NCI-H524 treated with DMSO at 0.1 percent for 48 hours (cell line): Measurements from ENCODE around the gene TMPRSS9.
"Not testable (repeated sequence)": the region's sequence is repeated elsewhere in the genome, so short reads cannot be mapped to it uniquely, and the experiment has no call there.

ENCODE experiments used
- DNase-seq: peaks from one replicate; lab custom pipeline; 2025; lab: John Stamatoyannopoulos, UW

The TMPRSS9 gene

DNA sequence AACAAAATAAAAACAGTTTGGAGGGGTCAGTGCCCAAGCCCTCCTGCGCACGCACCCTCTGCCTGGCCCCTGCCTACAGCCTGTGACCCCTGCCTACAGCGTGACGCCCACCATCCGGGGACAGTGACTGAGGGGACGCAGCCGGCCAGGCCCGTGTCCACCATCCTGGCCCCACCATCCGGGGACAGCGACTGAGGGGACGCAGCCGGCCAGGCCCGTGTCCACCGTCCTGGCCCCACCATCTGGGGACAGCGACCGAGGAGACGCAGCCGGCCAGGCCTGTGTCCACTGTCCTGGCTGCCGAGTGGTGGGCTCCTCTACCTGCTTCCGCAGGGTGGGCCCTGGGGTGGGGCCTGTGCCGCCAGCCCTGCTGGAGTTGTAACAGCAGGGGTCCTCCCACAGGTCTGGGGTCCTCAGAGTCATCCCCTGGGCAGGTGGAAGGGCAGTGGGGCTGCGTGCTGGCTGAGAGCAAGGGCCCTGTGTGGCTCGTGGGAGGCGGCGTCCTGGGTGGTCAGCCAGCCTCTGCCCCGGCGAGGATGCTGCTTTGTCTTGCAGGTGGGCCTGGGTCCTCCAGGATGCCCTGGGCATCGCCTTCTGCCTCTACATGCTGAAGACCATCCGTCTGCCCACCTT, 17.3 kb upstream of the TMPRSS9 start:
- DNase-seq: no peak

DNA sequence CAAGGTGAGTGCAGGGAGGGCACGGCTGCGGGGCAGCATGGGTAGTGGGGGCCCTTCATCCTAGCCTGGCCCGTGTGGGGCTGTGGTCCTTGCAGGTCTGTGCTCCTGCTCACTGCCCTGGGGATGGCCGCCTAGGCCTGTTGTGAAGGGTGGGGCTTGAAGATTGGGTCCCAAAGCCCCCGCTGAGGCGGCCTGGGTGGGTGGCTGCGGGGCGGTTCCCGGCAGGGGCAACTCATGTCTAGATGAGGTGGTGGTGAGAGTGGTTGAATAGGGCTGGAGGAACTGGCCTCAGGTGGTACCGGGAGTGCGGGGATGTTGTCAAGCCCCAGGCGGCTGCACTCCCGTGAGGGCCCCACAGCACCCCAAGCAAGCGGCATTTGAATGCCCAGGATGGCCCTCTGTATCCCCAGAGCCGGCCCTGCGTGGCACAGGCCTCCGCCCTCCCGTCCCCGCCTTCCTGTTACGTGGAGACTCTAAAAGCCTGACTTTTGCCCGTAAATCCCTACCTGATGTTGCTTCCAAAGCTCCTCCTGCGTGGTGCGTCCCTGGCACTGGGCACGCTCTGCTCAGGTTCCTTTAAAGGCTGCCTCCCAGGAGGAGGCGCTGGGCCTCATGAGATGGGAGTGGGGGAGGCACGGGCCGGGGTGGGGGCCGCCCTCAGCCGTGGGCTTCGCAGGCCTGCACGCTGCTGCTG, 16.6 kb upstream of the TMPRSS9 start:
- no peak for DNase-seq

DNA sequence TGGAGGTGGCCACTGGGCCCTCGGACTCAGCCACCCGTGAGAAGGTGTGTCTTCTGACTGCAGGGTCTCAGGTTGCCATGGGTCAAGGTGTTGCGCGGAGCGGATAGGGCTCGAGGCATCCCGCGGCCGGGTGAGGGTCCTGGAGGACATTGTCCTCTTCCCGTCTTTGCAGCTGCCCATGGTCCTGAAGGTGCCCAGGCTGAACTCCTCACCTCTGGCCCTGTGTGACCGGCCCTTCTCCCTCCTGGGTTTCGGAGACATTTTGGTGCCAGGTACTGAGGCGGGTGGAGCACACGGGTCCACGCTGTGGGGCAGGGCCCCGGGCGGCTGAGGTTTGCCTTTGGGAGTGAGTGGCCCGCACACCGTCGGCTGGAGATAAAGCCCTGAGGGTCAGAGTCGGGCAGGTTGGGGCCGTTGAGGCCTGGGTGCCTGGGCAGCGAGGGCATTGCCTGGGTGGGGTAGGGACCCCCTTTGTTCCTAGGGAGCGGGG, 15.6 kb upstream of the TMPRSS9 start:
- no peak for DNase-seq

DNA sequence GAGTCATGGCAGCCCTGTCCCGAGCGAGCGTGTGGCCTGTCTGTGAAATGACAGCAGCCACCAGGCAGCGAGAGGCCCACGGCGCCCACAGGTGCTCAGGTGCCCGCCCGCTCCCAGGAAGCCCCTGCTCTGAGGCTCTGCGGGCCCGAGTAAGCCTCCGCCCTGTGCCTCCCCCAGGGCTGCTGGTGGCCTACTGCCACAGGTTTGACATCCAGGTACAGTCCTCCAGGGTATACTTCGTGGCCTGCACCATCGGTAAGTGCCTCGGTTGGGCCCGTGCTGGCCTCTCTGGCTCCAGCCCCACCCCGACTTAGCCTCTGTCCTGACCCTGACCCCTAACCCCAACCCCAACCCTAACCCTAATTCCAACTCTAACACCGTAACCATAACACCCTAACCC, 15.0 kb upstream of the TMPRSS9 start:
- DNase-seq: no peak

DNA sequence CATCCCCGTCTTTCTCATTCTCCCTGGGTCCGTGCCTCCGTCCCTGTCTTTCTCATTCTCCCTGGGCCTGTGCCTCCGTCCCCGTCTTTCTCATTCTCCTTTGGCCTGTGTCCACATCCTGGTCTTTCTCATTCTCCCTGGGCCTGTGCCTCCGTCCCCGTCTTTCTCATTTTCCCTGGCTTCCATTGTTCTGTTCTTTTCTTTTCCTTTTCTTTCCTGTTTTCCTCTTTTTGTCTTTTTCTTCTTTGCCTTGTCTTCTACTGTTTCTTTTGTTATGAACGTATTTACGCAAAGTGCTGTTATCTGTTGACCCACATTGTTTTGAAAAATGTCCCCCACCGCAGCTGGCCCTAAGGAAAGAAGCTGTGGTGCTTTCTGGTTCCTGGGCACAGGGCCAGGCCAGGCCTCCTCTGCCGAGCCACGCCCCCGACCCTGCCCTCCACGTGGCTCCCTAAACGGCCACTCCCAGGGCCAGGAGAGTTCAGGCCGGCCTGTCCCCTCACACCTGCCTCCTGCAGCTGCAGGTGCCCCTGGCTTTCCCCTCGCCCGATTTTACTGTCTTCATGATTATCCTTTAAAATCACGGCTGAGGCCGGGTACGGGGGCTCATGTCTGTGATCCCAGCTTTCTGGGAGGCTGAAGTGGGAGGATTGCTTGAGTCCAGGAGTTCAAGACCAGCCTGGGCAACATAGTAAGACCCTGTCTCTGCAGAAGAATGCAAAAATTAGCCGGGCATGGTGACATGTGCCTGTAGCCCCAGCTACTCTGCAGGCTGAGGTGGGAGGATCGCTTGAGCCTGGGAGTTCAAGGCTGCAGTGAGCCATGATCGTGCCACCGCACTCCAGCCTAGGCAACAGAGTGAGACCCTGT, 14.0 kb upstream of the TMPRSS9 start:
- DNase-seq: no peak

DNA sequence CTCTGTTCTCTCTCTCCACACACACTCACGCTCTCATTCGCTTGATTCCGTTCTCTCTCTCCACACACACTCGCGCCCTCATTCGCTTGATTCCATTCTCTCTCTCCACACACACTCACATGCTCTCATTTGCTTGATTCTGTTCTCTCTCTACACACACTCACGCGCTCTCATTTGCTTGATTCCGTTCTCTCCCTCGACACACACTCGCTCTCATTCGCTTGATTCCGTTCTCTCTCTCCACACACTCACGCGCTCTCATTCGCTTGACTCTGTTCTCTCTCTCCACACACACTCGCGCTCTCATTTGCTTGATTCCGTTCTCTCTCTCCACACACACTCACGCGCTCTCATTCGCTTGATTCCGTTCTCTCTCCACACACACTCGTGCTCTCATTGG, 10.2 kb upstream of the TMPRSS9 start:
- DNase-seq: not testable (repeated sequence)

DNA sequence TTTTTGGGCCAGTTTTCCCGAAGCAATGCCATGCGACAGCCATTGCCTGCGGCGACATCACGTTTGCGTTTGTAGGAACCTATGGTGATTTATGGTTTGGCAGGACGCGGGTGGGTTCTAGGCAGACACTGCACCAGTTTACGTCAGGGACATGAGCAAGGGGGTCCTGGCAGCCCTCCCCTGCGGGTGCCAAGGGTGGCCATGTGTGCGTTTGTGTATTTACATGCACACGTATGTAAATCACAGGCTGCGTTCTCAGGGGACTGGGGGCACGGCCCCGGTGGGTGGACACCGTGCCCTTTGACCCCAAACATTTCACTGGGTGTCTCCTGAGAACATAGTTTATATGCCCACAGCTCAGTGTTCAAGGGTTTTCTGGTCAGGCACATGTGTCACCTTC, 9.4 kb upstream of the TMPRSS9 start:
- DNase-seq: no peak

DNA sequence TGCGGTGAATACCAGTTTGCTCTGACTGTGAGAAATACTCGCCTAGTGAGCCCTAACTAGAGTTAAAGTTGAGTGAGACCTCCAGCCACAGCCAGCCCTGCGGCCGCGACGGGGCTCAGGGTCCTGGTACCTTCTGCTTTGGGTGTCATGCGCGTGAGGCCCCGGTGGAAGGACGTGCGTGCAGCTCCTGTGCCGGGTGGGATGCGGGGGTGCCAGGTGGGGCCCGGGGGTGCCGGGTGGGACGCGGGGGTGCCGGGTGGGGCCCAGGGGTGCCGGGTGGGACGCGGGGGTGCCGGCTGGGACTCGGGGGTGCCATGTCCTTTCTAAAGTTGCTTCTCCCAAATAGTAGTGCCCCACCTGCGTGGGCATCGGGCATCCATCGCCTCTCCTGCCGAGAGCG, 8.5 kb upstream of the TMPRSS9 start:
- no peak for DNase-seq

DNA sequence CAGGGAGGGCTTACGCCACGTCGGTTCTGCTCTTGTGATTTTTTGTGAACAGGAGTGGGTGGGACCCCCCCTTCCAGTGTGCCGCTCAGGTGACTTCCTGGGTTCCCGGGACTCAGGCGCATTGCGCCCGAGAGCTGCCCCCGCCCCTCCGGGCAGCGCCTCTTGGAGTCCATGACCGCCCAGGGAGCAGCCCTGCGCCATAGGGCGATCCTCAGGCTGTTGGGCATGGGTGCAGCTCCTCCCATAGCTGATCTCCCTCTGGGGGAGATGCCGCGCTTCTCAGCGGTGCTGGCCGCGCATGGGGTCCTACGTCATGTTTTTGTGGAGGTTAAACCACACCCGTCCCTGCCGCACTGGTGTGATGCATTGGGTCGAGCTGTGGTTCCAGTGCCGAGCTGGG, 7.9 kb upstream of the TMPRSS9 start:
- no peak for DNase-seq

DNA sequence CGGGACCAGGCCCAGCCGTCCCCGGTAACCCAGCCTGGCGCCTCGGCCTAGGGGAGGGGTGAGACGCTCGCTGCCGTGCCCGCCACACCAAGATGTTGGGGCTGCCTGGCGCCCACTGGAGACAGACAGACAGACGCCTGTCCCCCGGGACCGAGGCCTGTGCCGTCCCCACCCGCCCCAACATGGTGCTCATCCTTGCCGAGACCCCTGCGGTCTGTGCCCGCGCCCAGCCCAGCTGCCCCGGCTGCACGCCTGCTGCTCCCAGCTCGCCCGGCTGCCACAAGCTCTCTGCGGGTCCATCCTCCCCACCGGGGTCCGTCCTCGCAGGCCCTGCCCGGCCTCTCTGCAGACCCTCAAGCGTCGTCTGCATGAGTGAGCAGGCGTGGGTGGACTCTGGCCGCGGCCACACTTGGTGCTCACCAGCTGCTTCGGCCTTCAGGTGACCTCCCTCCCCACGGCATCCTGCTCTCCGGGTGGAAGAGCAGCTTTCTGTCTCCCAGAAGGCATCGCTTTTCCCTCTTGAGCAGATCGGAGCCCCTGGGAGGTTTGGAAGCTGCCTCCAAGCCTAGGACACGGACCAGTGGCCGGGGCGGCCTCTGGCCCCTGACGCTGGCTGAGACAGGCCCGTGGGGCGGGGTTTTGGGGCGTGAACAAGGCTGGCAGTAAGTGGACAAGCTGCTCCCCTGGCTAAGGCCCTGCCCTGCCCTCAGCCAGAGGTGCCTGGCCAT, 6.7 kb upstream of the TMPRSS9 start:
- DNase-seq: no peak

DNA sequence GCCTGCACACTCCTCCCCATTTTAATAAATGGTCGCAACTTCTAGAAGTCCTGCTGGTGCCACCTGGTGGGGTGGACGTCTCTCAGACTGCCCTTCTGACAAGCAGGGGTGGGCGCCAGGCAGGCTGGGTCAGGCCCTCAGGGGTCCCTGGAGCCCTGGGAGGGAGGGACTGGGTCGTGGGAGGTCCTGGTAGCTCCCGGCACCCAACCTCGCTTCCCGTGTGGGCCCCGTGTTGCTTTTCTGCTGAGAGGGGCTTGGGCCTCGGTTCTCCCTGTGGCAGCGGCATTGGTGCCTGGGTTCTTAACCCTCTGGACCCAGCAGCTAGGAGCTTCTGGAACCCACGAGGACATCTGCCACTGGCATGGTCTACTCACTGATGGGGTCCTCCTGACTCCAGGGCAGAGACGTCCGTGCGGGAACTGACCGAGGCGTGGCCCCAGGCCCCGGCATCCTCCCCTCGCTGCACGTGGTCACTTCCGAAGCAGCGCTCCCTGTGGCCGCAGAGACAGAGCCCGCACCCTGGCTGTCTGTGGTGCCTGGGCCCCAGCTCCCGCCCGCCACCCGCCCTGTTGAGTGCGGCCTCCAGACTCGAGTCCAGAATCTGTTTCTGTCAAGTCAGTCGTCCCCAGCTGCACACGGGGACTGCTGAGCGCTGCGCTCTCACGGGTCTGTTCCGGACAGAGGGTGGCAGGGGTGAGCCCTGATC, 6.0 kb upstream of the TMPRSS9 start:
- no peak for DNase-seq

DNA sequence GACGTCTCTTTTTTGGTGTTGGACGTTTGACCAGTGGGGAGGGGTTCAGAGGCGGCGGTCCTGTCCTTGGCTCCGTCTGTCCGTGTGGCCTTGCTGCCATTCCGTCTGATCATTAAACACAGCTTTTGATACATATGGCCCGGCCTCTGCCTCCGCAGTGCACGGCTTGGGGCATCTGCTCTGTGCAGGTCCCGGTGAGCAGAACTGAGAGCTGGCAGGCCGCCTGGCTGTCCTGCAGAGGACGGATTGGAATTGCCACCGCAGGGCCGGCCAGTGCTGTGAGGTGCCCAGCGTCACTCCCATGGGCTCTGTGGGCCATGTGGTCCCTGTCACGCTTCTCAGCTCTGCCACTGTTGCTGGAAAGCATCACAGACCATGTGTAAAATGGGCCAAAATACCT, 5.4 kb upstream of the TMPRSS9 start:
- no peak for DNase-seq

DNA sequence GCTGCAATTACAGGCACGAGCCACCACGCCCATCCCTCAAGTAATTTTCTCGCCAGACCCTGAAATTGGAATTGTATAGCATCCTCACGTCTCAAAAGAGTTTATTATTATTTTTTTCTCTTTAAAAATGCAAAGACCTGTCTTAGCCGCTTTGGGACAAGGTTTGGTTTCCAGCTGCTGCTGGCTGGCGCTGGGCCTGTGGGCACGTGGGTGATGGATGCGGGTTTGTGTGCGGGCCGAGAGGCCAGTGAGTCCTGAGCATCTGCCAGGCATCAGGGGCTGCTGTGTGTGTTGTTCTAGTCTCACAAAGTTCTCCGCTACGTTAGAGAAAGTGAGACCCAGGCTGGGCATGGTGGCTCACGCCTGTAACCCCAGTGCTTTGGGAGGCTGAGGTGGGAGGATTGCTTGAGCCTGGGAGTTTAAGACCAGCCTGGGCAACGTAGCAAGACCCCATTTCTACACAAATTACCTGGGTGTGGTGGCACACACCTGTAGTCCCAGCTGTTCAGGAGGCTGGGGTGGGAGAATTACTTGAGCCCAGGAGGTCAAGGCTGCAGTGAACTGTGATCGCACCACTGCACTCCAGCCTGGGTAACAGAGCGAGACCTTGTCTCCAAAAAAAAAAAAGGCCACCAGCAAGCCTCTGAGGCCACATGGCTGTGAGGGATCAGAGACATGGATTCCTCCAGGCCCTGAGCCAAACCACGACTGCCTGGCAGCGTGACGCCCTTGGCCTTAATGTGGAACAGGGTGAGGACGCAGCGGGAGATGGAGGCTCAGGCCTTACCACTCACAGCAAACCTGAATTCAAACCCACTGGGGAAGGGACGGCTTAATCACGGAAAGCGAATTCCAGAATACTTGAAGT, 4.7 kb upstream of the TMPRSS9 start:
- no peak for DNase-seq

DNA sequence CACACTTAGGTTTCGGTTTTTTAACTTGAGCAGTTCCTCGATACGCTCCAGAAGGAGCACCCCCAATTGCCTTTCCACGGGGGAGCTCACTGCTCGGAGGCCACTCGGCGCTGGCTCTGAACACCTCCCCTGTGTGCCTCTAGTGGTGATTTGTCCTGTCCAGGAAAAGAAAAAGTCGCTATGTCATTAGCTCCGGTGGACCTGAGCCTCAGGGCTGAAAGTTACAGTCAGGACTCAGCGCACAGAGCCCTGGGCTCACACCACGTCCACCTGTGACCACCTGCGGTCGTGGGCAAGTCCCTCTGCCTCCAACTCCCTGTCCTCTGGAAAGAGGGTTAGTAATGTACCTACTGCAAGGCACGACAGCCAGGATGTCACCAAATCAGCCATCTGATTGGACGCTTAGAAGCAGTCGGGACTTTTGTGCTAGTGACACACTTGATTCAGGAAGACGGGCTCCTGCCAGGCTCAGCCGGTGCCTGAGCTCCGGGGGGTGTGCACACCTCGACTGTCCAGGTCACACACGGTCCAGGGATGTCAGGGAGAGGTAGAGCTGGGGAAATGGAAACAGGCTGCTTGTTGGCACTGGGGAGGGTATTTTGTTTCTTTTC, 3.9 kb upstream of the TMPRSS9 start:
- no peak for DNase-seq

DNA sequence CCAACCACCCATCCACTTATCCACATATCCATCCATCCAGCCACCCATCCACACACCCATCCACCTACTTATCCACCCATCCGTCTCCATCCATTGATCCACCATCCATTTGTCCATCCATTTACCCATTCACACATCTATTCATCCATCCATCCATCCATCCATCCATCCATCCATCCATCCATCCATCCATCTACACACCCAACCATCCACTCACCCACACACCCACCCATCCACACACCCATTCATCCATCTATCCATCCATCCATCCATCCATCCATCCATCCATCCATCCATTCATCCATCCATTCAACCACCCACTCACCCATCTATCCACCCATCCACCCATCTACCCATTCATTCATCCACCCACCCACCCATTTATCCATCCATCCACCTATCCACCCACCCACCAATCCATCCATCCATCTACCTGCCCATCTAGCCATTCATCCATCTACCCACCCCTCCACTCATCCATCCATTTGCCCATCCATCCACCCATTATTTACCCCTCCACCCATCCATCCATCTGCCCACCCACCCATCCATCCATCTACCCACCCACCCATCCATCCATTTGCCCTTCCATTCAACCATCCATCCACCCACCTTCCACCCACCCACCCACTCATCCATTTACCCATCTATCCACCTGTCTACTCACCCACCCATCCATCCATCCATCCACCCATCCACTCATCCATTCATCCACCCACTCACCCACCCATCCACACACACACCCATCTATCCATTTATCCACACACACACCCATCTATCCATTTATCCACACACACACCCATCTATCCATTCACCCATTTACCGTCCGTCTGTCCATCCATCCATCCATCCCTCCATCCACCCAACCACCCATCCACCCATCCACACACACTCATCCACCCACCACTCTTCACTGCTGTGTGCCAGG, 2.5 kb upstream of the TMPRSS9 start:
- no peak for DNase-seq

DNA sequence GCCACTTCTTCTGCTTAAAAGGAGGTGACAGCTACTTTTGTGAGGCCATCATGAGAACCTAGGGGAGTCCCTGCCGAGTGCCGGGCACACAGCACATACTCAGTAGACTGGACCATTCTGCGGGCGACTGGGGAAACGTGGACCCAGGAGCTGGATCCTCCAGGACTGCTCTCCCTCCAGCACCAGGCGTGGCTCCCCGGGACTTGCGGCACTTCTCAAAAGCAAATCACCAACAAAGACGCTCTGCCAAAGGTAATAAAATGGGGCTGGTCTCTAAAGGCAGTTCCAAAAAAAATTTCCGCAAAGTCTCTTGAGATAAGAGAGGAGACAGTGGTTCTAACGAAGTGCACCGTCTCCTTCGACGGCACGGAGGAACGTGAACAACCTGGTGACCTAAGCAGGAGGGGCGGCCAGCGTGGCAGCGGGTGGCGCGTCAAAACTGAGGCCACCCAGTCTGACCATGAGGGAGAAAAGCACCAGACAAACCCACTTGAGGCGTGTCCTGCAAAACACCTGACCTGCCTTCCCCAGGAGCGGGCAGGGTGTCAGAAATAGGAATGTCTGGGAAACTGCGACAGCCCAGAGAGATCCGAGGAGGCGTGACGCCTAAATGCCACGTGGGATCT, 1.4 kb upstream of the TMPRSS9 start:
- no peak for DNase-seq

DNA sequence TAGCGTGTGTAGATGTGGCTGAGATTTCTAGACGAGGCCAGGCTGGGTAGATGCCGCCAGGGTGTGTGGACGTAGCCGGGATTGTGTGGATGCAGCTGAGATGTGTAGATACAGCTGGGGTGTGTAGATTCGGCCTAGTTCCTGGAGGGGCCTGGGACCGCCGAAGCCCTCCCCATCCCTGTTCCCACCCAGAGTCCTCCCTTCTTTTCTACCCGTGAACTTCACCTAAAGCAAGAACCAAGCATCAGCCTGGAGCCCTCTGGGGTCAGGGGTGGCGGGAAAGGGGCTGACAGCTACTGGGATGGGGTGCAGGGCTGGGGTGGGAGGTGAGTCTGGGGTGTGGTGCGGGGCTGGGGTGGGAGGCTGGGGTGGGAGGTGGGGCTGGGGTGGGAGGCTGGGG, 768 bp downstream of the TMPRSS9 start:
- no peak for DNase-seq

DNA sequence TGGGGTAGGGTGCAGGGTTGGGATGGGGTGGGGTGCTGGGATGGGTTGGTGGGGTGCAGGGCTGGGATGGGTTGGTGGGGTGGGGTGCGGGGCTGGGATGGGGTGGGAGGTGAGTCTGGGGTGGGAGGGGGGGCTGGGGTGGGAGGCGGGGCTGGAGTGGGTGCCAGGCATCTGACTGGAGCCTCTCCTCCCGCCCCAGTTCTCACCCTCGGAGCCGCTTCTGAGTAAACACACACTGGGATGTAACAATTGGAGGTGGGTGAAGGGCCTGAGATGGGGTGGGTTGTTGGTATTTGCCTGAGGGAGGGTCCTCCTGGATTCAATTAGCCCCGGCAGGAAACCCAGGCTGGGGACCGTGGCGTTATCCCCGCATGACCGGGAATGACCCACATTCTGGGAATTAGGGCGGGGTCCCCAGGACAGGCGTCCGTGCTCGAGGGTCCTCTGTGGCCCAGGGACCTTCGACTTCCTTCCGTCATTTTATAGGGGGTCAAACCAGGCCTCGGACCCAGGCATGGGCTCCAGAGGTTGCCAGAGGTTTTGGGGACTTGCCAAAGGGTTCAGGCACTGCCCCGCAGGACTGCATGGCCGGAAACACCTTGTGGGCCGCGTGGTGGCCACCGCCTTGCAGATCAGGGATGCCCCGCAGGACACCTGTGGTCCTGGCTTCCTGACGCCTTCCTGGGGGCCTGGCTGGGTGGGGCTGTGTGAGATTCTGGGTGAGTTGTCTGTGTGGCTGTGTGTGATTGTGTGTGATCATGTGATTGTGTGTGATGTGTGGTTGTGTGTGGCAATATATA, 1.4 kb downstream of the TMPRSS9 start:
- no peak for DNase-seq
